CD14-positive monocyte (primary cell): Measurements from ENCODE around the gene C1orf74. TPM values are rescaled to one million over a fixed set of nuclear protein-coding genes. Genes with fewer than 3 reads are reported as not detected.

ENCODE experiments used
- DNase-seq, 3 donors: peaks; one replicate each; pipeline ENCODE4 v3.0.0-alpha.2; 2011 to 2022
- H2AFZ ChIP-seq: 2 replicates; pipeline ENCODE4 v1.6.0; 2012; ENCODE audit warnings: mild to moderate bottlenecking, low read depth, low read length, inconsistent platforms; ENCODE audit not compliant: insufficient read depth, poor library complexity, severe bottlenecking
- H3K27ac ChIP-seq, 2 donors: 1 replicate in 1 of 2; 2 replicates in 1 of 2; pipeline ENCODE4 v1.5.1; 2012 to 2013; ENCODE audit warnings: low read length in 2 of 2, control low read depth in 1 of 2, inconsistent platforms in 1 of 2, low read depth in 1 of 2, mild to moderate bottlenecking in 1 of 2
- H3K27me3 ChIP-seq, 2 donors: one replicate each; pipeline versions ENCODE4 v1.6.0 to v1.6.1; 2011 to 2013; ENCODE audit warnings: low read length in 2 of 2; ENCODE audit not compliant: control insufficient read depth in 2 of 2, insufficient read depth in 2 of 2
- H3K36me3 ChIP-seq, 2 donors: replicated peaks in 1 of 2; 1 replicate in 1 of 2; 2 replicates in 1 of 2; pipeline versions ENCODE4 v1.5.1 to v1.6.1; 2012 to 2013; ENCODE audit warnings: low read length in 2 of 2, control low read depth in 1 of 2, inconsistent platforms in 1 of 2, mild to moderate bottlenecking in 1 of 2; ENCODE audit not compliant: insufficient read depth in 2 of 2, control insufficient read depth in 1 of 2
- H3K4me1 ChIP-seq, 2 donors: 1 replicate in 1 of 2; 2 replicates in 1 of 2; pipeline versions ENCODE4 v1.5.1 to v1.6.1; 2012 to 2013; ENCODE audit warnings: low read length in 2 of 2, control low read depth in 1 of 2, inconsistent platforms in 1 of 2, mild to moderate bottlenecking in 1 of 2, moderate library complexity in 1 of 2; ENCODE audit not compliant: insufficient read depth in 2 of 2, control insufficient read depth in 1 of 2
- H3K4me2 ChIP-seq: replicated peaks from 2 replicates; pipeline ENCODE3; 2012; ENCODE audit warnings: low read length, moderate library complexity, mild to moderate bottlenecking; ENCODE audit not compliant: poor library complexity, severe bottlenecking; ENCODE audit errors: extremely low read depth
- H3K4me3 ChIP-seq, 3 experiments: fragments of 200-600 bp in 1 of 3; sonication (generic) in 1 of 3; replicated peaks in 1 of 3; 1 replicate in 2 of 3; 2 replicates in 1 of 3; pipeline ENCODE4 v1.5.1; 2011 to 2013; ENCODE audit warnings: low read length in 3 of 3, mild to moderate bottlenecking in 3 of 3, control low read depth in 2 of 3, low read depth in 2 of 3, inconsistent platforms in 1 of 3, moderate library complexity in 1 of 3
- H3K79me2 ChIP-seq: 2 replicates; pipeline ENCODE4 v1.6.0; 2012; ENCODE audit warnings: mild to moderate bottlenecking, control low read depth, inconsistent platforms, low read length, moderate library complexity; ENCODE audit not compliant: insufficient read depth
- H3K9ac ChIP-seq: 2 replicates; pipeline ENCODE4 v1.6.0; 2017; ENCODE audit warnings: low read length, mild to moderate bottlenecking; ENCODE audit not compliant: insufficient read depth, poor library complexity, severe bottlenecking
- H3K9me3 ChIP-seq, 2 donors: replicated peaks in 1 of 2; 1 replicate in 1 of 2; 2 replicates in 1 of 2; pipeline versions ENCODE4 v1.5.1 to v1.6.1; 2012 to 2013; ENCODE audit warnings: low read length in 2 of 2, control low read depth in 1 of 2; ENCODE audit not compliant: control insufficient read depth in 1 of 2, insufficient read depth in 1 of 2
- H4K20me1 ChIP-seq: 2 replicates; pipeline ENCODE4 v1.6.0; 2012; ENCODE audit warnings: mild to moderate bottlenecking, low read length, control low read depth, moderate library complexity; ENCODE audit not compliant: insufficient read depth
- H3K27ac Mint-ChIP-seq, 7 donors: one replicate each; pipeline ENCODE4 v1.8.0; 2020; ENCODE audit warnings: mild to moderate bottlenecking in 7 of 7, mixed read lengths in 7 of 7, moderate library complexity in 6 of 7, inconsistent platforms in 2 of 7
- H3K27me3 Mint-ChIP-seq, 3 donors: one replicate each; pipeline ENCODE4 v1.8.0; 2021 to 2022; ENCODE audit warnings: low read depth in 3 of 3, mild to moderate bottlenecking in 3 of 3, mixed read lengths in 3 of 3, moderate library complexity in 3 of 3, inconsistent platforms in 1 of 3
- H3K36me3 Mint-ChIP-seq, 2 donors: one replicate each; pipeline ENCODE4 v1.8.0; 2020; ENCODE audit warnings: mixed read lengths in 2 of 2, inconsistent platforms in 1 of 2, mild to moderate bottlenecking in 1 of 2
- H3K4me1 Mint-ChIP-seq: one replicate; pipeline ENCODE4 v1.8.0; 2020; ENCODE audit warnings: mild to moderate bottlenecking, mixed read lengths
- H3K4me3 Mint-ChIP-seq, 2 donors: one replicate each; pipeline ENCODE4 v1.8.0; 2020; ENCODE audit warnings: mild to moderate bottlenecking in 2 of 2, mixed read lengths in 2 of 2, moderate library complexity in 1 of 2
- H3K9me3 Mint-ChIP-seq, 7 donors: one replicate each; pipeline ENCODE4 v1.8.0; 2020 to 2022; ENCODE audit warnings: mixed read lengths in 7 of 7, mild to moderate bottlenecking in 6 of 7, moderate library complexity in 6 of 7, inconsistent platforms in 2 of 7
- WGBS: methylation state at CpG from one replicate; pipeline ENCODE4 v1.1.5; 2013; ENCODE audit warnings: missing lambda C conversion rate; ENCODE audit not compliant: insufficient coverage; 5-methylcytosine and 5-hydroxymethylcytosine counted together
- intact Hi-C, 2 donors: fragments of 100-400 bp; cut with micrococcal nuclease; formaldehyde crosslinking; loops; one replicate each; pipeline versions ENCODE4 v1.15.0 to v1.15.1; 2023
- polyA plus RNA-seq, 3 donors: library from polyadenylated mRNA; depleted of rRNA in 1 of 3; unstranded in 2 of 3; stranded (reverse) in 1 of 3; fragments of 300-500 nt in 2 of 3; fragments of >200 nt in 1 of 3; fragmentation: Illumina TruSeq in 2 of 3; gene quantifications; 1 replicate in 2 of 3; 2 replicates in 1 of 3; pipeline ENCODE4 v1.2.3, GENCODE V29; 2012 to 2021
- TF ChIP-seq, protein P1 (sequence below): fragments of 200-600 bp; IDR thresholded peaks from one replicate; pipeline ENCODE4 v1.8.0; 2022; ENCODE audit warnings: antibody characterized with exemption, mild to moderate bottlenecking

Gene C1orf74
- polyA plus RNA-seq, 3 donors = 0.07 to 0.47 (median 0.19) TPM

DNA sequence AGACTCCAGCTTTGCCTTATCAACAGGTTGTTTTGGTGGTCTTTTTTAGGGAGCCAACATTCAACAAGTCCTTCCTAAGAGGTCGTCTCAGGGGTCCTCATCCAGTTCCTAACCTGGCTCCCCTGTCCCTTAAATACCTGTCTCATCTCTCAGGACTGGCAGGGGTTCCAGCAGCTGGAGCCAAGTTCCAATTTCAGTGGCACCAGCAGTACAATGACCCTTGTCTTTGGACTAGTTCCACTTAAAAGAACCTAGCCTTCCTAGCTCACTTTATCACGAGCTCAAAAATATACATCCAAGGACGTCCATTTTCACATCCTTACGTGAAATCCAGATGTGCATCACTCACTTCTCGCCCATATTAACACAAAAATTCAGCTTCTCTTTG, 47.2 kb downstream of the C1orf74 start:
- no peaks in the 10 kb centered on the region for H4K20me1 ChIP-seq
- DNase-seq = no peak
- H3K9me3 ChIP-seq = no peaks in the 10 kb centered on the region
- Mint-ChIP-seq H3K36me3 (no peaks in the 10 kb centered on the region), H3K27ac (no peak overlapping the region), H3K9me3 (no peaks in the 10 kb centered on the region), H3K4me1 (peaks cover 27% of the 10 kb centered on the region), H3K4me3 (no peak overlapping the region), H3K27me3 (peaks cover 0 to 2% (median 2%) of the 10 kb centered on the region in 3 donors)
- TF ChIP-seq, protein P1, sequence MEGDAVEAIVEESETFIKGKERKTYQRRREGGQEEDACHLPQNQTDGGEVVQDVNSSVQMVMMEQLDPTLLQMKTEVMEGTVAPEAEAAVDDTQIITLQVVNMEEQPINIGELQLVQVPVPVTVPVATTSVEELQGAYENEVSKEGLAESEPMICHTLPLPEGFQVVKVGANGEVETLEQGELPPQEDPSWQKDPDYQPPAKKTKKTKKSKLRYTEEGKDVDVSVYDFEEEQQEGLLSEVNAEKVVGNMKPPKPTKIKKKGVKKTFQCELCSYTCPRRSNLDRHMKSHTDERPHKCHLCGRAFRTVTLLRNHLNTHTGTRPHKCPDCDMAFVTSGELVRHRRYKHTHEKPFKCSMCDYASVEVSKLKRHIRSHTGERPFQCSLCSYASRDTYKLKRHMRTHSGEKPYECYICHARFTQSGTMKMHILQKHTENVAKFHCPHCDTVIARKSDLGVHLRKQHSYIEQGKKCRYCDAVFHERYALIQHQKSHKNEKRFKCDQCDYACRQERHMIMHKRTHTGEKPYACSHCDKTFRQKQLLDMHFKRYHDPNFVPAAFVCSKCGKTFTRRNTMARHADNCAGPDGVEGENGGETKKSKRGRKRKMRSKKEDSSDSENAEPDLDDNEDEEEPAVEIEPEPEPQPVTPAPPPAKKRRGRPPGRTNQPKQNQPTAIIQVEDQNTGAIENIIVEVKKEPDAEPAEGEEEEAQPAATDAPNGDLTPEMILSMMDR = no peak
- no peaks in the 10 kb centered on the region for H3K27me3 ChIP-seq
- H3K4me3 ChIP-seq = no peak overlapping the region
- no peaks in the 10 kb centered on the region for H3K79me2 ChIP-seq
- H3K9ac ChIP-seq = no peak overlapping the region
- intact Hi-C loops = no loop called here
- H3K4me1 ChIP-seq = peaks cover 19% of the 10 kb centered on the region in 2 donors
- H3K36me3 ChIP-seq = no peaks in the 10 kb centered on the region
- H3K27ac ChIP-seq = no peak overlapping the region
- 90% methylated on average over 3 of the region's 5 CpGs for WGBS
- no peak overlapping the region for H3K4me2 ChIP-seq
- no peak overlapping the region for H2AFZ ChIP-seq

GRCh38 chr1:209736490-209737117, 47.8 kb downstream of the C1orf74 start:
- no peaks in the 10 kb centered on the region for H3K9me3 Mint-ChIP-seq
- H2AFZ ChIP-seq = peak overlapping the region; percentile 2

More at GRCh38 chr1:209736490-209737117, 47.8 kb downstream of the C1orf74 start:
- peaks cover 19% of the 10 kb centered on the region in 2 donors for H3K4me1 ChIP-seq
- Mint-ChIP-seq H3K4me1 (peaks cover 27% of the 10 kb centered on the region), H3K27ac (no peak overlapping the region), H3K36me3 (no peaks in the 10 kb centered on the region), H3K27me3 (peaks cover 0 to 2% (median 2%) of the 10 kb centered on the region in 3 donors), H3K4me3 (no peak overlapping the region)
- intact Hi-C loops = no loop called here
- H3K4me3 ChIP-seq = no peak overlapping the region
- H3K4me2 ChIP-seq = no peak overlapping the region
- no peaks in the 10 kb centered on the region for H4K20me1 ChIP-seq
- H3K9ac ChIP-seq = no peak overlapping the region
- WGBS = 100% methylated on average over 2 of the region's 3 CpGs
- no peak for DNase-seq
- H3K9me3 ChIP-seq = no peaks in the 10 kb centered on the region
- H3K79me2 ChIP-seq = no peaks in the 10 kb centered on the region
- no peaks in the 10 kb centered on the region for H3K27me3 ChIP-seq
- H3K27ac ChIP-seq = no peak overlapping the region
- H3K36me3 ChIP-seq = no peaks in the 10 kb centered on the region
- TF ChIP-seq, protein P1 = no peak
